GM12878 (cell line): ENCODE results near the gene MBD5. TPM values are rescaled to one million over a fixed set of nuclear protein-coding genes. Genes with fewer than 3 reads are reported as not detected.

Experiments
- E4F1 ChIP-seq: fragments of 450-650 bp; IDR thresholded peaks from 2 replicates; pipeline ENCODE4 v1.6.1; 2018; ENCODE audit warnings: borderline replicate concordance, mild to moderate bottlenecking; ENCODE audit not compliant: partially characterized antibody
- JUNB ChIP-seq: IDR thresholded peaks from 2 replicates; pipeline ENCODE4 v1.6.1; 2016; ENCODE audit warnings: antibody characterized with exemption, mild to moderate bottlenecking
- KLF5 ChIP-seq: fragments of 450-650 bp; IDR thresholded peaks from 2 replicates; pipeline ENCODE4 v1.6.1; 2014; ENCODE audit warnings: mild to moderate bottlenecking; ENCODE audit not compliant: partially characterized antibody
- MAX ChIP-seq: IDR thresholded peaks from 2 replicates; pipeline ENCODE4 v1.6.1; 2012; ENCODE audit warnings: low read depth, low read length, improper control_type of control experiment
- MEF2A ChIP-seq: IDR thresholded peaks from 2 replicates; pipeline ENCODE4 v1.6.1; 2011; ENCODE audit warnings: low read depth, mild to moderate bottlenecking, low read length, moderate library complexity; ENCODE audit not compliant: insufficient read depth
- POLR2AphosphoS2 ChIP-seq: IDR thresholded peaks from 2 replicates; pipeline ENCODE4 v1.6.1; 2011; ENCODE audit warnings: low read depth, mild to moderate bottlenecking, low read length, improper control_type of control experiment, moderate library complexity
- RFX5 ChIP-seq: IDR thresholded peaks from 2 replicates; pipeline ENCODE4 v1.6.1; 2011; ENCODE audit warnings: low read depth, low read length, improper control_type of control experiment
- SIX5 ChIP-seq: IDR thresholded peaks from 2 replicates; pipeline ENCODE4 v1.6.1; 2011; ENCODE audit warnings: mild to moderate bottlenecking, low read depth, low read length, moderate library complexity; ENCODE audit not compliant: severe bottlenecking
- SUPT20H ChIP-seq: IDR thresholded peaks from 2 replicates; pipeline ENCODE4 v1.6.1; 2011; ENCODE audit warnings: low read depth, mild to moderate bottlenecking, low read length, moderate library complexity, borderline replicate concordance; ENCODE audit not compliant: control insufficient read depth
- ZNF274 ChIP-seq: IDR thresholded peaks from one replicate; pipeline ENCODE4 v1.8.0; 2011; ENCODE audit not compliant: insufficient read length, insufficient read depth
- polyA plus RNA-seq, 11 experiments: library from polyadenylated mRNA; depleted of rRNA in 4 of 11; unstranded in 6 of 11; stranded (reverse) in 5 of 11; fragments of >200 nt; fragmentation: Nextera tagmentation in 4 of 11; fragmentation: Illumina TruSeq in 1 of 11; extraction: Ambion mirVana in 4 of 11; extraction: Trizol in 1 of 11; gene quantifications; 1 replicate in 1 of 11; 2 replicates in 10 of 11; pipeline versions ENCODE4 v1.2.1 to v1.2.3, GENCODE V29; 2011 to 2016; ENCODE audit warnings: inconsistent platforms in 2 of 11, missing spikeins in 2 of 11, low read depth in 1 of 11
- total RNA-seq, 4 experiments: library from RNA; depleted of rRNA in 3 of 4; stranded (reverse); fragments of >200 nt in 3 of 4; fragmentation: Illumina TruSeq in 1 of 4; extraction: Trizol in 1 of 4; gene quantifications; 2 replicates each; pipeline versions ENCODE4 v1.2.1 to v1.2.3, GENCODE V29; 2013 to 2021
- TF ChIP-seq, protein P1 (sequence below): fragments of 450-650 bp; IDR thresholded peaks from 2 replicates; pipeline ENCODE4 v1.6.1; 2017; ENCODE audit warnings: mild to moderate bottlenecking, moderate library complexity
- TF ChIP-seq, protein P2 (sequence below): fragments of 150-350 bp; IDR thresholded peaks from 2 replicates; pipeline ENCODE4 v1.6.1; 2014; ENCODE audit warnings: mild to moderate bottlenecking, low read depth, low read length
- TF ChIP-seq, protein P3 (sequence below), 3 experiments: IDR thresholded peaks in 2 of 3; conservative IDR thresholded peaks in 1 of 3; 2 replicates each; pipeline ENCODE4 v1.5.1; 2011; ENCODE audit warnings: low read depth in 3 of 3, low read length in 3 of 3, mild to moderate bottlenecking in 3 of 3, control low read depth in 2 of 3, moderate library complexity in 2 of 3, inconsistent platforms in 1 of 3, mixed read lengths in 1 of 3; ENCODE audit not compliant: control insufficient read depth in 2 of 3, insufficient read depth in 1 of 3; ENCODE audit errors: extremely low read depth in 1 of 3

The MBD5 gene
- total and polyA plus RNA-seq, 10 of the 15 experiments (the other 5 are each of a cell fraction or from before 2014, with no cell fraction given), result 7.4 to 58.0 (median 21.2) TPM

DNA sequence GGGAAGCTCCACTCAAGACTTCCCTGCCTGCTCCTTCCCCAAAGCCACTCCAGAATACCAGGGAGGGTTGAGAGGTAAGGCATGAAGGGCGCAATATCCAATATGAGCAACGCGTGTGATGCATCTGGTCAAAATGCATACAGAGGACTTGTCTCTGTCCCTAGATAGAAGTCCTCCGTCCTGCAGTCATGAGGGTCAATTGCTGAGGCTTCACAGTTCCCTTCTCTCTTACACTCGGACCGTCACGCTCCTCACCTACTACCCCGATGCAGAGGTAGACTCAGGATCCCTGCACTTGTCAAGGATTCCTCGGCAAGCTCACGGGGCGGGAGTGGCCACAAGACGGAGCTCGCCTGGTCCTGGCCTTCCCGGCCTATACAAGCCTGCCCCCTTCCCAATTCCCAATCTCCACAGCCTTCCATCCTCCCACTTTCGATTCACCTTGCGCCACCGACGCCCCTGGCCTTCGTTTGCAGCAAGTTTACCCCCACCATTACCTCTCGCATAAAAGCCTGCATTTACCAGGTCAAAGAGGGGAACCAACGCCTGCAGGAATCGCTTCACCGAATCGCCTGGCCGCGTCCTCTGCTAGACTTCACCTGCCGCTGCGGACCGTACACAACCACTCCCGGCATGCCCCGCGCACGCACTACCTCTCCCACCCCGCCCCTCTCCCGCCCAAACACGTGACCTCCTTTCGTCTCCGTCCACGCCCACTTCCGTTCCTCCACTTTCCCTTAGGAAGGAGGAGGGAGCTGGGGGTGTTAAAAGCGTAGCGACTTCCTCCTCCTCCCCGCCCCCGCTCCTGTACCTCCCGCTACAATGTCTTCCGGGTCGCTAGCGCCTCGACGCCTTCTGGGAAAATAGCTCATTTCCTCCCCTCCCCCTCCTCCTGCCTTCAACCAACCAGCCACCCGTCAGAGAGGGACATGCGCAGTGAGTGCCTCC lies 506 bp upstream of the MBD5 start, which contains the start of gene ORC4 (continued):
- TF ChIP-seq, protein P1, sequence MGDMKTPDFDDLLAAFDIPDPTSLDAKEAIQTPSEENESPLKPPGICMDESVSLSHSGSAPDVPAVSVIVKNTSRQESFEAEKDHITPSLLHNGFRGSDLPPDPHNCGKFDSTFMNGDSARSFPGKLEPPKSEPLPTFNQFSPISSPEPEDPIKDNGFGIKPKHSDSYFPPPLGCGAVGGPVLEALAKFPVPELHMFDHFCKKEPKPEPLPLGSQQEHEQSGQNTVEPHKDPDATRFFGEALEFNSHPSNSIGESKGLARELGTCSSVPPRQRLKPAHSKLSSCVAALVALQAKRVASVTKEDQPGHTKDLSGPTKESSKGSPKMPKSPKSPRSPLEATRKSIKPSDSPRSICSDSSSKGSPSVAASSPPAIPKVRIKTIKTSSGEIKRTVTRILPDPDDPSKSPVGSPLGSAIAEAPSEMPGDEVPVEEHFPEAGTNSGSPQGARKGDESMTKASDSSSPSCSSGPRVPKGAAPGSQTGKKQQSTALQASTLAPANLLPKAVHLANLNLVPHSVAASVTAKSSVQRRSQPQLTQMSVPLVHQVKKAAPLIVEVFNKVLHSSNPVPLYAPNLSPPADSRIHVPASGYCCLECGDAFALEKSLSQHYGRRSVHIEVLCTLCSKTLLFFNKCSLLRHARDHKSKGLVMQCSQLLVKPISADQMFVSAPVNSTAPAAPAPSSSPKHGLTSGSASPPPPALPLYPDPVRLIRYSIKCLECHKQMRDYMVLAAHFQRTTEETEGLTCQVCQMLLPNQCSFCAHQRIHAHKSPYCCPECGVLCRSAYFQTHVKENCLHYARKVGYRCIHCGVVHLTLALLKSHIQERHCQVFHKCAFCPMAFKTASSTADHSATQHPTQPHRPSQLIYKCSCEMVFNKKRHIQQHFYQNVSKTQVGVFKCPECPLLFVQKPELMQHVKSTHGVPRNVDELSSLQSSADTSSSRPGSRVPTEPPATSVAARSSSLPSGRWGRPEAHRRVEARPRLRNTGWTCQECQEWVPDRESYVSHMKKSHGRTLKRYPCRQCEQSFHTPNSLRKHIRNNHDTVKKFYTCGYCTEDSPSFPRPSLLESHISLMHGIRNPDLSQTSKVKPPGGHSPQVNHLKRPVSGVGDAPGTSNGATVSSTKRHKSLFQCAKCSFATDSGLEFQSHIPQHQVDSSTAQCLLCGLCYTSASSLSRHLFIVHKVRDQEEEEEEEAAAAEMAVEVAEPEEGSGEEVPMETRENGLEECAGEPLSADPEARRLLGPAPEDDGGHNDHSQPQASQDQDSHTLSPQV, result no peak
- TF ChIP-seq ZNF274, result no peak
- no peak for TF ChIP-seq KLF5
- TF ChIP-seq RFX5, result no peak
- no peak for TF ChIP-seq SUPT20H
- TF ChIP-seq, protein P2, sequence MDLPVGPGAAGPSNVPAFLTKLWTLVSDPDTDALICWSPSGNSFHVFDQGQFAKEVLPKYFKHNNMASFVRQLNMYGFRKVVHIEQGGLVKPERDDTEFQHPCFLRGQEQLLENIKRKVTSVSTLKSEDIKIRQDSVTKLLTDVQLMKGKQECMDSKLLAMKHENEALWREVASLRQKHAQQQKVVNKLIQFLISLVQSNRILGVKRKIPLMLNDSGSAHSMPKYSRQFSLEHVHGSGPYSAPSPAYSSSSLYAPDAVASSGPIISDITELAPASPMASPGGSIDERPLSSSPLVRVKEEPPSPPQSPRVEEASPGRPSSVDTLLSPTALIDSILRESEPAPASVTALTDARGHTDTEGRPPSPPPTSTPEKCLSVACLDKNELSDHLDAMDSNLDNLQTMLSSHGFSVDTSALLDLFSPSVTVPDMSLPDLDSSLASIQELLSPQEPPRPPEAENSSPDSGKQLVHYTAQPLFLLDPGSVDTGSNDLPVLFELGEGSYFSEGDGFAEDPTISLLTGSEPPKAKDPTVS, result no peak
- peak; percentile 74 for TF ChIP-seq E4F1
- TF ChIP-seq, protein P3, sequence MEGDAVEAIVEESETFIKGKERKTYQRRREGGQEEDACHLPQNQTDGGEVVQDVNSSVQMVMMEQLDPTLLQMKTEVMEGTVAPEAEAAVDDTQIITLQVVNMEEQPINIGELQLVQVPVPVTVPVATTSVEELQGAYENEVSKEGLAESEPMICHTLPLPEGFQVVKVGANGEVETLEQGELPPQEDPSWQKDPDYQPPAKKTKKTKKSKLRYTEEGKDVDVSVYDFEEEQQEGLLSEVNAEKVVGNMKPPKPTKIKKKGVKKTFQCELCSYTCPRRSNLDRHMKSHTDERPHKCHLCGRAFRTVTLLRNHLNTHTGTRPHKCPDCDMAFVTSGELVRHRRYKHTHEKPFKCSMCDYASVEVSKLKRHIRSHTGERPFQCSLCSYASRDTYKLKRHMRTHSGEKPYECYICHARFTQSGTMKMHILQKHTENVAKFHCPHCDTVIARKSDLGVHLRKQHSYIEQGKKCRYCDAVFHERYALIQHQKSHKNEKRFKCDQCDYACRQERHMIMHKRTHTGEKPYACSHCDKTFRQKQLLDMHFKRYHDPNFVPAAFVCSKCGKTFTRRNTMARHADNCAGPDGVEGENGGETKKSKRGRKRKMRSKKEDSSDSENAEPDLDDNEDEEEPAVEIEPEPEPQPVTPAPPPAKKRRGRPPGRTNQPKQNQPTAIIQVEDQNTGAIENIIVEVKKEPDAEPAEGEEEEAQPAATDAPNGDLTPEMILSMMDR (IDR thresholded peaks at IDR 0.05 in 2 of 3, conservative IDR thresholded peaks at IDR 0.05 in 1 of 3; ENCODE audit: control insufficient read depth in 2 of 3, extremely low read depth in 1 of 3, insufficient read depth in 1 of 3, low read depth in 3 of 3, low read length in 3 of 3), result peak in 2 of 3 experiments; percentile 19 to 26; a peak in 2 of 6 replicates
- TF ChIP-seq MAX, result no peak; the same call in none of the 2 replicates
- TF ChIP-seq POLR2AphosphoS2, result no peak
- TF ChIP-seq SIX5, result peak; percentile 25
- TF ChIP-seq JUNB, result no peak
- no peak for TF ChIP-seq MEF2A
